Lung (tissue), 12 donors: Measurements from ENCODE around the gene CDH4. TPM values are rescaled to one million over a fixed set of nuclear protein-coding genes. Genes with fewer than 3 reads are reported as not detected.

ENCODE experiments used
- ATAC-seq: fragments of 200-7000 bp; cut with Tn5 transposase; one replicate; pipeline ENCODE4 v1.9.1; 2020; ENCODE audit warnings: moderate number of reproducible peaks; ENCODE audit not compliant: insufficient read depth, low FRiP score
- DNase-seq, 3 donors: peaks; one replicate each; pipeline ENCODE4 v3.0.0-alpha.2; 2013 to 2017
- H3K27ac ChIP-seq, 2 donors: one replicate each; pipeline ENCODE4 v1.5.1; 2013; ENCODE audit warnings: mild to moderate bottlenecking in 2 of 2, moderate library complexity in 2 of 2, control low read depth in 1 of 2, inconsistent platforms in 1 of 2, low read depth in 1 of 2, low read length in 1 of 2
- H3K27me3 ChIP-seq, 3 donors: one replicate each; pipeline ENCODE4 v1.5.1; 2013; ENCODE audit warnings: low read length in 2 of 3; ENCODE audit not compliant: control insufficient read depth in 3 of 3, insufficient read depth in 3 of 3
- H3K36me3 ChIP-seq, 4 donors: one replicate each; pipeline ENCODE4 v1.5.1; 2013; ENCODE audit warnings: low read length in 4 of 4, mild to moderate bottlenecking in 1 of 4, moderate library complexity in 1 of 4; ENCODE audit not compliant: control insufficient read depth in 4 of 4, insufficient read depth in 4 of 4
- H3K4me1 ChIP-seq, 5 donors: one replicate each; pipeline ENCODE4 v1.5.1; 2013; ENCODE audit warnings: low read length in 5 of 5, mild to moderate bottlenecking in 2 of 5, moderate library complexity in 1 of 5; ENCODE audit not compliant: control insufficient read depth in 5 of 5, insufficient read depth in 5 of 5
- H3K4me3 ChIP-seq: one replicate; pipeline ENCODE4 v1.5.1; 2013; ENCODE audit warnings: mild to moderate bottlenecking, control low read depth, moderate library complexity
- H3K9ac ChIP-seq, 2 donors: one replicate each; pipeline ENCODE4 v1.5.1; 2013; ENCODE audit warnings: low read length in 2 of 2, control low read depth in 1 of 2; ENCODE audit not compliant: insufficient read depth in 1 of 2
- H3K9me3 ChIP-seq, 4 donors: one replicate each; pipeline ENCODE4 v1.5.1; 2013; ENCODE audit warnings: low read length in 3 of 4, mild to moderate bottlenecking in 1 of 4, moderate library complexity in 1 of 4; ENCODE audit not compliant: control insufficient read depth in 4 of 4, insufficient read depth in 3 of 4
- CTCF ChIP-seq: IDR thresholded peaks from 2 replicates; pipeline ENCODE4 v1.5.1; 2012; ENCODE audit warnings: mild to moderate bottlenecking; ENCODE audit errors: control extremely low read depth, extremely low read depth
- WGBS, 2 donors: extraction: QIAGEN DNeasy Blood & Tissue Kit; methylation state at CpG; one replicate each; pipeline ENCODE4 v1.1.7; 2013; 5-methylcytosine and 5-hydroxymethylcytosine counted together
- polyA plus RNA-seq, 2 donors: library from polyadenylated mRNA; stranded (reverse); fragments of 200-250 nt; gene quantifications; one replicate each; pipeline ENCODE4 v1.2.1, GENCODE V29; 2013
- total RNA-seq, 2 donors: library from RNA; depleted of rRNA in 1 of 2; stranded (reverse); fragments of >200 nt in 1 of 2; gene quantifications; one replicate each; pipeline ENCODE4 v1.2.1, GENCODE V29; 2014 to 2021
- donor health status: control.
- donor health status: control.
- donor health status: Bipolar disorder and iron deficiency.
- donor health status: healthy.
- donor health status: DM: yes; HTN: yes; CAD: no.

CDH4 gene
- total and polyA plus RNA-seq, 4 donors, result 0.10 to 2.1 (median 0.34) TPM

GRCh38 chr20:61608275-61609085, 356.4 kb downstream of the CDH4 start:
- no peaks in the 10 kb centered on the region for H3K27me3 ChIP-seq
- no peak overlapping the region for H3K4me3 ChIP-seq
- TF ChIP-seq CTCF, result no peak
- H3K36me3 ChIP-seq, result no peaks in the 10 kb centered on the region
- 60 to 70% methylated on average over 21 of the region's 21 CpGs for WGBS, 2 donors
- H3K4me1 ChIP-seq, result no peaks in the 10 kb centered on the region
- H3K27ac ChIP-seq, result no peak overlapping the region
- H3K9ac ChIP-seq, result no peak overlapping the region
- ATAC-seq (no peak), DNase-seq (peak in 2 of 3 donors; percentile 18 to 51)
- peaks cover 0 to 33% (median 1%) of the 10 kb centered on the region in 4 donors for H3K9me3 ChIP-seq

- ATAC-seq, result no peak
- no peak overlapping the region for H3K9ac ChIP-seq
- H3K4me3 ChIP-seq, result no peak overlapping the region
- DNase-seq, result no peak
- H3K9me3 ChIP-seq, result peaks cover 0 to 28% (median 1%) of the 10 kb centered on the region in 4 donors
- H3K4me1 ChIP-seq, result no peaks in the 10 kb centered on the region
- no peaks in the 10 kb centered on the region for H3K36me3 ChIP-seq
- no peak for TF ChIP-seq CTCF
- H3K27me3 ChIP-seq, result no peaks in the 10 kb centered on the region
- 68 to 85% methylated on average over 9 of the region's 9 CpGs for WGBS, 2 donors
- H3K27ac ChIP-seq, result no peak overlapping the region
These were observed 357.4 kb downstream of the CDH4 start for GRCh38 chr20:61609461-61609860.

- H3K36me3 ChIP-seq, result no peaks in the 10 kb centered on the region
- no peak overlapping the region for H3K4me3 ChIP-seq
- H3K9ac ChIP-seq, result no peak overlapping the region
- no peak overlapping the region for H3K27ac ChIP-seq
- no peaks in the 10 kb centered on the region for H3K4me1 ChIP-seq
- WGBS, 2 donors, result 69% methylated on average over 13 of the region's 13 CpGs
- no peak for TF ChIP-seq CTCF
- peaks cover 0 to 28% (median 1%) of the 10 kb centered on the region in 4 donors for H3K9me3 ChIP-seq
- ATAC-seq (no peak), DNase-seq (no peak)
- no peaks in the 10 kb centered on the region for H3K27me3 ChIP-seq
These were observed 359.5 kb downstream of the CDH4 start for GRCh38 chr20:61611401-61612180.
